ENCODE measurements around the gene ATOH8. TPM values are rescaled to one million over a fixed set of nuclear protein-coding genes. Genes with fewer than 3 reads are reported as not detected.
"Not testable (repeated sequence)": the region's sequence is repeated elsewhere in the genome, so short reads cannot be mapped to it uniquely, and the experiment has no call there.

The ATOH8 gene
- total RNA-seq, 1 donor, result 1.3 TPM

- Histone ChIP-seq H3K9me3 (ENCODE audit: low read depth, low read length) (no peaks in the 10 kb centered on the region), H3K4me3 (ENCODE audit: low read length) (no peak overlapping the region), H3K4me1 (ENCODE audit: insufficient read depth, low read length) (peaks cover 77% of the 10 kb centered on the region), H3K27me3 (ENCODE audit: insufficient read depth, low read length) (no peaks in the 10 kb centered on the region)
Measured at GRCh38 chr2:85713836-85714235, 40.0 kb upstream of the ATOH8 start.

GRCh38 chr2:85714421-85714820 is 39.4 kb upstream of the ATOH8 start:
- H3K4me3 ChIP-seq (ENCODE audit: low read length); H3K9me3 ChIP-seq (ENCODE audit: low read depth, low read length); H3K27me3 ChIP-seq (ENCODE audit: insufficient read depth, low read length): not testable (repeated sequence)
- H3K4me1 ChIP-seq (ENCODE audit: insufficient read depth, low read length), result peaks cover 71% of the 10 kb centered on the region

GRCh38 chr2:85714841-85715240 is 39.0 kb upstream of the ATOH8 start:
- Histone ChIP-seq H3K4me3 (ENCODE audit: low read length) (no peak overlapping the region), H3K27me3 (ENCODE audit: insufficient read depth, low read length) (no peaks in the 10 kb centered on the region), H3K9me3 (ENCODE audit: low read depth, low read length) (no peaks in the 10 kb centered on the region), H3K4me1 (ENCODE audit: insufficient read depth, low read length) (peaks cover 71% of the 10 kb centered on the region)

DNA sequence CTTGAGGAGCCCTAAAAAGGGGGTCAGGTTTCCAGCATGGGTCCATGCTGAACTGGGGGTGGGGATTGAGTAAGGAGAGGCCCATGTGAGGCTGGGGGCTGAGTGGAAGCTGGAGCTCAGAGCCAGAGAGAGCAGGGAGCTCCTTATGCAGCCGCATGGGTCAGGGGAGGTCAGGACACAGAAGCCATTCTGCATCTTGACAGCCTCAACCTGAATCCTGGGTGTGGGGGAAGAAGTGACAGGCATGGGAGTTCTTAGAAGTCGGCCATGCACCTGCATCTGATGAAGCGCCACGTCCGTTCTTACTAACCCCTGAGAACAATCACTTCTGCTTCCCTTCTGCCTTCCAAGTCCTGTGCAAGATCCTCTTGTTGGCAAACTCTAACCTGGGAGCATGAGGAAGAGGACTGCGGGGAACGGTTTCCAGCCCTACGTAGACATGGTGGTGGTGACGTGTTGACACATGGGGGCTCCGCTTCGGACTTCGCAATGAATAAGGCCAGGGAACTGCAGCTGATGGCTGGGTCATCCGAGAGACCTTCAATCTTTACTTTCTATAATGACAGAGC is 37.4 kb upstream of the ATOH8 start:
- H3K27me3 ChIP-seq (ENCODE audit: insufficient read depth, low read length), result no peaks in the 10 kb centered on the region
- no peak overlapping the region for H3K4me3 ChIP-seq (ENCODE audit: low read length)
- peaks cover 56% of the 10 kb centered on the region for H3K4me1 ChIP-seq (ENCODE audit: insufficient read depth, low read length)
- H3K9me3 ChIP-seq (ENCODE audit: low read depth, low read length), result no peaks in the 10 kb centered on the region

DNA sequence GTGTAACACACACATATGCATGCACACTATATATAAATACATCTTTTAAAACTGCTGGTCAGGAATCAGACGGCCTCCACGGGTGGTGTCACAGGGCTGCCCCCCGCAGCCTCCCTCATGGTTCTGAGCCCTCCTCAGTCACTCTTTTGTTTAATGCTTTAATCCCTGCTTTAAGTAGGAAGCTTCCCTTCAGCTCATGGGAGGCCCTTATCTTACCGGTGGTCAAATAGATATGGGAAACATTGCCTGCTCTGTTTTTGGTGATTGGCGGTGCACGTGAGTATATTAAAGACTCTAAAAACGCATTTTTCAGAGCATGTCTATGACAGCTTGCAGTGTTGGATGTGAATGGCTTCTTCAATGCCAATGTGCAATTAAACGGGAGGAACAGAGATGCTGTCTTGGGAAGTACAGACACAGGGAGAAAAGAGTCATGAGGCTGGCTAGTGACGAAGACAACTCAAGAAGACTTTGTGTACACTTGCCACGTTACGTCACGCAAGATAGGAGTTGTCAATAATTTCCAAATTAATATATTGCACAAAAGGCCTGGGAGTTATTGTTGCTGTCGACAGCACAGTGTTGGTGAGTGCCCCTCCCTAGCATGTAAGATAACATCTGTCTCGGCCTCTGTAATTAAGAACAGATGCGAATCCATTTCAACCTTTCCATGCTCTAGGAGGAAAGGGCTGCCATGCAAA is 36.3 kb upstream of the ATOH8 start:
- H3K4me1 ChIP-seq (ENCODE audit: insufficient read depth, low read length), result peaks cover 46% of the 10 kb centered on the region
- H3K4me3 ChIP-seq (ENCODE audit: low read length), result no peak overlapping the region

DNA sequence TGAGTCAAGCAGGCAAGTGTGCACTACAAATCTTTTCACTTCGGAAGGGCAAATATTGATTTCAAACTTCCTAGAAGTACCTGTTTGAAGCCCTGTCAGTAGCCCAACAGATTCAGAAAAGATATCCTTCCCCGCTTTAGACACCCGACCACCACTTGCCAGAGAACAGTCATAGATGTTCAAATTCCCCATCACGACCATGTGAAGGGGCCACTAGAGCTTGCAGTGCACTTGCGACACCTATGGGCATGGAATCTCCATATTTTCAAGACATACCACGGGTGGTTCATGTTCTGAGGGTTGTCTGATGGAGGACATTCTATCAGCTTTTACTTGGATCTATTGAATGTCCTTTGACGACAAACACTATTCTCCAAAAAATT is 35.8 kb upstream of the ATOH8 start:
- Histone ChIP-seq H3K27me3 (ENCODE audit: insufficient read depth, low read length) (no peaks in the 10 kb centered on the region), H3K4me3 (ENCODE audit: low read length) (no peak overlapping the region), H3K9me3 (ENCODE audit: low read depth, low read length) (no peaks in the 10 kb centered on the region), H3K4me1 (ENCODE audit: insufficient read depth, low read length) (peaks cover 40% of the 10 kb centered on the region)

More for the DNA sequence above, 36.3 kb upstream of the ATOH8 start:
- Histone ChIP-seq H3K9me3 (ENCODE audit: low read depth, low read length) (no peaks in the 10 kb centered on the region), H3K27me3 (ENCODE audit: insufficient read depth, low read length) (no peaks in the 10 kb centered on the region)

DNA sequence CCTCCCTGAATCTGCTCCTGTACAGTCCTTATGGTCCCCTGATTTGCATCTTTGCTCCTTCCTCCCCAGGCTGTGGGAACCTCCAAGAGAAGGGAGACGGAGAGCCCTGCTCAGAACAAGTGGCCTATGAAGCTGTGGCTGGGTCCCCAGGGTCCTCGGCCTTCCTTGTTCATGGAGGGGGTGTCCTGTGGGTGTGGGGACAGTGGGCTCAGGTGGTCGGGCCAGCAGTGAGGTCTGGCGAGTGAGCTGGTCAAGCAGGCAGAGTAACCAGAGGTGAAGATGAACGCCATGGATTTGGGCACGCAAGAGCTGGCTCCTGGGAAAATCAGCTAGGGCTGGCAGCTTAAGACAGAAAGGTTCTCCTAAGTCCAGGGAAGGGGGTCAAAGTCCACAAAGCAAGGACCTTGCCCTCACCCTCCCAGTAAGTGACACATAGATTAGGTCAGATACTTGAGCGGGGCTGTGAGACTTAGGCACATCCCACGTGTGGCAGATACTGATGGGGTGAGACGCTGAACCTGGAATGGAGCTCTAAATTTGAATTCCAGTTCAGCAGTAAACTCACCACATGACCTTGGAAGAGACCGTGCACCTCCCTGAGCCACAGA is 34.8 kb upstream of the ATOH8 start:
- Histone ChIP-seq H3K4me1 (ENCODE audit: insufficient read depth, low read length) (peaks cover 40% of the 10 kb centered on the region), H3K9me3 (ENCODE audit: low read depth, low read length) (no peaks in the 10 kb centered on the region), H3K4me3 (ENCODE audit: low read length) (no peak overlapping the region), H3K27me3 (ENCODE audit: insufficient read depth, low read length) (no peaks in the 10 kb centered on the region)

DNA sequence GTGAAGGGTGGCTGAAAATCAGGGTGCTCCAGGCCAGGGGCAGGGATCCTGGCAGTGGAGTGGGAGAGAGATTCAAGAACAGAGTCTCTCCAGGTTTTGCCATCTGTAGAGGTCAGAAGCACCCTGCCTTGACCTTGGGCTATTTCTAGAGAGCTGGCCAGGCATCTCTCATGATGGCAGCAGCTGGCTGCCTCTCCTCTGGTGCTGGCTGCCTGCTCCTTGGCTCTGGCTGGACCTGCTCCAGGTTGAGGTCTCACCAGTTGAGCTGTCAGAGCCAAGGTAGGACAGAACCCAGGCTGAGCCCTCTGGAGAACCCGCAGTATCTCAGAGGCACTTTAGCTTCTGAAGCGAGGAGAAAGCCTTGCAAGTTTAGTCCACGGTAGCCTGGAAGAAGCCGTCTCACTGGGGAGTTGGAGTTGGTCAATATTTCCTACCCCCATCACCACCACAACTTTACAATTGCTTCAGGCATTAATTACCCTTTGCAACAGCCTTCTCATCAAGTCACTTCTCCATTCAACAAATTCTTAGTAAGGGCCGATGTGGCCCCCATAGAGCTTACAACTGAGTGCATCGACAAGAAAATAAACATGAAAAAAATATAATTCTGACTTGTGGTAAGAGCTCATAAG is 34.1 kb upstream of the ATOH8 start:
- no peaks in the 10 kb centered on the region for H3K9me3 ChIP-seq (ENCODE audit: low read depth, low read length)
- H3K4me1 ChIP-seq (ENCODE audit: insufficient read depth, low read length), result peaks cover 40% of the 10 kb centered on the region
- H3K4me3 ChIP-seq (ENCODE audit: low read length), result no peak overlapping the region
- no peaks in the 10 kb centered on the region for H3K27me3 ChIP-seq (ENCODE audit: insufficient read depth, low read length)

GRCh38 chr2:85720533-85720932 is 33.3 kb upstream of the ATOH8 start:
- Histone ChIP-seq H3K4me1 (ENCODE audit: insufficient read depth, low read length) (peaks cover 34% of the 10 kb centered on the region), H3K4me3 (ENCODE audit: low read length) (no peak overlapping the region), H3K27me3 (ENCODE audit: insufficient read depth, low read length) (no peaks in the 10 kb centered on the region), H3K9me3 (ENCODE audit: low read depth, low read length) (no peaks in the 10 kb centered on the region)

- H3K4me3 ChIP-seq (ENCODE audit: low read length), result no peak overlapping the region
- H3K27me3 ChIP-seq (ENCODE audit: insufficient read depth, low read length), result no peaks in the 10 kb centered on the region
- H3K9me3 ChIP-seq (ENCODE audit: low read depth, low read length), result no peaks in the 10 kb centered on the region
- peaks cover 24% of the 10 kb centered on the region for H3K4me1 ChIP-seq (ENCODE audit: insufficient read depth, low read length)
Measured at GRCh38 chr2:85721641-85722040, 32.1 kb upstream of the ATOH8 start.

DNA sequence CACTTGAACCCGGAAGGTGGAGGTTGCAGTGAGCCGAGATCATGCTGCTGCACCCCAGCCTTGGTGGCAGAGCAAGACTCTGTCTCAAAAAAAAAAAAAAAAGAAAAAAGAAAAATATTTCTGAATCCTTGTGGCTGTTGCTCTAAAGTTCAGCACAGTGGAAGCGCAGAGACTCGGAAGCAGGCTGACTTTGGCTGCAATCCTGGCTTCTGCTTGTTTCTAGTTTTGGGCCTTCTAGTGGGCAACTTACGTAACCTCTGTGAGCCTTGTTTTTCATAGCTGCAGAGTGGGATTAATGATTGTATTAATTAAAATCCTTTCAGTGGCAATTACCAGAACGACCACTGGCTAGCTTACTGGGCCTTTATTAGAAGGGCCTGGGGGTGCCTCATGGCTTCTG is 31.3 kb upstream of the ATOH8 start:
- Histone ChIP-seq H3K9me3 (ENCODE audit: low read depth, low read length) (no peaks in the 10 kb centered on the region), H3K4me3 (ENCODE audit: low read length) (no peak overlapping the region), H3K4me1 (ENCODE audit: insufficient read depth, low read length) (peaks cover 23% of the 10 kb centered on the region), H3K27me3 (ENCODE audit: insufficient read depth, low read length) (no peaks in the 10 kb centered on the region)

- Histone ChIP-seq H3K9me3 (ENCODE audit: low read depth, low read length) (no peaks in the 10 kb centered on the region), H3K4me1 (ENCODE audit: insufficient read depth, low read length) (peaks cover 32% of the 10 kb centered on the region), H3K27me3 (ENCODE audit: insufficient read depth, low read length) (no peaks in the 10 kb centered on the region), H3K4me3 (ENCODE audit: low read length) (no peak overlapping the region)
Measured at GRCh38 chr2:85723707-85724360, 30.0 kb upstream of the ATOH8 start.

- Histone ChIP-seq H3K27me3 (ENCODE audit: insufficient read depth, low read length) (no peaks in the 10 kb centered on the region), H3K4me3 (ENCODE audit: low read length) (no peak overlapping the region), H3K4me1 (ENCODE audit: insufficient read depth, low read length) (peaks cover 37% of the 10 kb centered on the region), H3K9me3 (ENCODE audit: low read depth, low read length) (no peaks in the 10 kb centered on the region)
Measured at GRCh38 chr2:85724731-85725181, 29.0 kb upstream of the ATOH8 start.

DNA sequence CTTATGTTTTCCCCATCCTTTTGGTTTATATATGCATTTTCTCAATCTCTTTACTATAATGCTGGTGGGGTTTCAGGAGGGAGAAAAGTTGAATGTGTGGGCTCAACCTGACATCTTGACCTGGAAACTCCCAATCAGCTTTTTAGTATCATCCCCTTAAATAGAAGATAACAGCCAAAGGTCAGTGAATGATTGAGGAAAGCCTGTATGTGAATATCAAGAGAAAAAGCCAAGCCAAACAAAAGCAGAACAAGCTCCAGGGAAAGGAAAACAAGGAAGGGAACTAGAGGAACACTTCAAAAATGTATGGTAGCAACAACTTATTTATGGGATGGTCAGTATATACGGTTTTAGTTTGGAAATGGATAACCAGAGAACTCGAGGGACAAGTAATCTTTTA is 28.3 kb upstream of the ATOH8 start:
- H3K4me1 ChIP-seq (ENCODE audit: insufficient read depth, low read length), result peaks cover 35% of the 10 kb centered on the region
- no peaks in the 10 kb centered on the region for H3K9me3 ChIP-seq (ENCODE audit: low read depth, low read length)
- H3K27me3 ChIP-seq (ENCODE audit: insufficient read depth, low read length), result no peaks in the 10 kb centered on the region
- H3K4me3 ChIP-seq (ENCODE audit: low read length), result no peak overlapping the region

GRCh38 chr2:85727798-85728197 is 26.0 kb upstream of the ATOH8 start:
- Histone ChIP-seq H3K9me3 (ENCODE audit: low read depth, low read length) (no peaks in the 10 kb centered on the region), H3K27me3 (ENCODE audit: insufficient read depth, low read length) (no peaks in the 10 kb centered on the region), H3K4me1 (ENCODE audit: insufficient read depth, low read length) (peaks cover 35% of the 10 kb centered on the region), H3K4me3 (ENCODE audit: low read length) (no peak overlapping the region)
